CD14-positive monocyte (primary cell): ENCODE results near the gene ARHGAP15. TPM values are rescaled to one million over a fixed set of nuclear protein-coding genes. Genes with fewer than 3 reads are reported as not detected.

Experiments
- DNase-seq, 3 donors: peaks; one replicate each; pipeline ENCODE4 v3.0.0-alpha.2; 2011 to 2022
- H2AFZ ChIP-seq: 2 replicates; pipeline ENCODE4 v1.6.0; 2012; ENCODE audit warnings: mild to moderate bottlenecking, low read depth, low read length, inconsistent platforms; ENCODE audit not compliant: insufficient read depth, poor library complexity, severe bottlenecking
- H3K27ac ChIP-seq, 2 donors: 1 replicate in 1 of 2; 2 replicates in 1 of 2; pipeline ENCODE4 v1.5.1; 2012 to 2013; ENCODE audit warnings: low read length in 2 of 2, control low read depth in 1 of 2, inconsistent platforms in 1 of 2, low read depth in 1 of 2, mild to moderate bottlenecking in 1 of 2
- H3K27me3 ChIP-seq, 2 donors: one replicate each; pipeline versions ENCODE4 v1.6.0 to v1.6.1; 2011 to 2013; ENCODE audit warnings: low read length in 2 of 2; ENCODE audit not compliant: control insufficient read depth in 2 of 2, insufficient read depth in 2 of 2
- H3K36me3 ChIP-seq, 2 donors: replicated peaks in 1 of 2; 1 replicate in 1 of 2; 2 replicates in 1 of 2; pipeline versions ENCODE4 v1.5.1 to v1.6.1; 2012 to 2013; ENCODE audit warnings: low read length in 2 of 2, control low read depth in 1 of 2, inconsistent platforms in 1 of 2, mild to moderate bottlenecking in 1 of 2; ENCODE audit not compliant: insufficient read depth in 2 of 2, control insufficient read depth in 1 of 2
- H3K4me1 ChIP-seq, 2 donors: 1 replicate in 1 of 2; 2 replicates in 1 of 2; pipeline versions ENCODE4 v1.5.1 to v1.6.1; 2012 to 2013; ENCODE audit warnings: low read length in 2 of 2, control low read depth in 1 of 2, inconsistent platforms in 1 of 2, mild to moderate bottlenecking in 1 of 2, moderate library complexity in 1 of 2; ENCODE audit not compliant: insufficient read depth in 2 of 2, control insufficient read depth in 1 of 2
- H3K4me2 ChIP-seq: replicated peaks from 2 replicates; pipeline ENCODE3; 2012; ENCODE audit warnings: low read length, moderate library complexity, mild to moderate bottlenecking; ENCODE audit not compliant: poor library complexity, severe bottlenecking; ENCODE audit errors: extremely low read depth
- H3K4me3 ChIP-seq, 3 experiments: fragments of 200-600 bp in 1 of 3; sonication (generic) in 1 of 3; replicated peaks in 1 of 3; 1 replicate in 2 of 3; 2 replicates in 1 of 3; pipeline ENCODE4 v1.5.1; 2011 to 2013; ENCODE audit warnings: low read length in 3 of 3, mild to moderate bottlenecking in 3 of 3, control low read depth in 2 of 3, low read depth in 2 of 3, inconsistent platforms in 1 of 3, moderate library complexity in 1 of 3
- H3K79me2 ChIP-seq: 2 replicates; pipeline ENCODE4 v1.6.0; 2012; ENCODE audit warnings: mild to moderate bottlenecking, control low read depth, inconsistent platforms, low read length, moderate library complexity; ENCODE audit not compliant: insufficient read depth
- H3K9ac ChIP-seq: 2 replicates; pipeline ENCODE4 v1.6.0; 2017; ENCODE audit warnings: low read length, mild to moderate bottlenecking; ENCODE audit not compliant: insufficient read depth, poor library complexity, severe bottlenecking
- H3K9me3 ChIP-seq, 2 donors: replicated peaks in 1 of 2; 1 replicate in 1 of 2; 2 replicates in 1 of 2; pipeline versions ENCODE4 v1.5.1 to v1.6.1; 2012 to 2013; ENCODE audit warnings: low read length in 2 of 2, control low read depth in 1 of 2; ENCODE audit not compliant: control insufficient read depth in 1 of 2, insufficient read depth in 1 of 2
- H4K20me1 ChIP-seq: 2 replicates; pipeline ENCODE4 v1.6.0; 2012; ENCODE audit warnings: mild to moderate bottlenecking, low read length, control low read depth, moderate library complexity; ENCODE audit not compliant: insufficient read depth
- H3K27ac Mint-ChIP-seq, 7 donors: one replicate each; pipeline ENCODE4 v1.8.0; 2020; ENCODE audit warnings: mild to moderate bottlenecking in 7 of 7, mixed read lengths in 7 of 7, moderate library complexity in 6 of 7, inconsistent platforms in 2 of 7
- H3K27me3 Mint-ChIP-seq, 3 donors: one replicate each; pipeline ENCODE4 v1.8.0; 2021 to 2022; ENCODE audit warnings: low read depth in 3 of 3, mild to moderate bottlenecking in 3 of 3, mixed read lengths in 3 of 3, moderate library complexity in 3 of 3, inconsistent platforms in 1 of 3
- H3K36me3 Mint-ChIP-seq, 2 donors: one replicate each; pipeline ENCODE4 v1.8.0; 2020; ENCODE audit warnings: mixed read lengths in 2 of 2, inconsistent platforms in 1 of 2, mild to moderate bottlenecking in 1 of 2
- H3K4me1 Mint-ChIP-seq: one replicate; pipeline ENCODE4 v1.8.0; 2020; ENCODE audit warnings: mild to moderate bottlenecking, mixed read lengths
- H3K4me3 Mint-ChIP-seq, 2 donors: one replicate each; pipeline ENCODE4 v1.8.0; 2020; ENCODE audit warnings: mild to moderate bottlenecking in 2 of 2, mixed read lengths in 2 of 2, moderate library complexity in 1 of 2
- H3K9me3 Mint-ChIP-seq, 7 donors: one replicate each; pipeline ENCODE4 v1.8.0; 2020 to 2022; ENCODE audit warnings: mixed read lengths in 7 of 7, mild to moderate bottlenecking in 6 of 7, moderate library complexity in 6 of 7, inconsistent platforms in 2 of 7
- CTCF ChIP-seq: fragments of 200-600 bp; IDR thresholded peaks from one replicate; pipeline ENCODE4 v1.8.0; 2022; ENCODE audit warnings: antibody characterized with exemption, mild to moderate bottlenecking
- WGBS: methylation state at CpG from one replicate; pipeline ENCODE4 v1.1.5; 2013; ENCODE audit warnings: missing lambda C conversion rate; ENCODE audit not compliant: insufficient coverage; 5-methylcytosine and 5-hydroxymethylcytosine counted together
- intact Hi-C, 2 donors: fragments of 100-400 bp; cut with micrococcal nuclease; formaldehyde crosslinking; loops; one replicate each; pipeline versions ENCODE4 v1.15.0 to v1.15.1; 2023
- polyA plus RNA-seq, 3 donors: library from polyadenylated mRNA; depleted of rRNA in 1 of 3; unstranded in 2 of 3; stranded (reverse) in 1 of 3; fragments of 300-500 nt in 2 of 3; fragments of >200 nt in 1 of 3; fragmentation: Illumina TruSeq in 2 of 3; gene quantifications; 1 replicate in 2 of 3; 2 replicates in 1 of 3; pipeline ENCODE4 v1.2.3, GENCODE V29; 2012 to 2021

The ARHGAP15 gene
- polyA plus RNA-seq, 3 donors: 35.4 to 50.9 (median 50.7) TPM

GRCh38 chr2:143688815-143689214 is 559.6 kb downstream of the ARHGAP15 start:
- Histone ChIP-seq H3K79me2 (no peaks in the 10 kb centered on the region), H3K9me3 (no peaks in the 10 kb centered on the region), H3K4me3 (no peak overlapping the region), H3K27me3 (no peaks in the 10 kb centered on the region), H3K27ac (no peak overlapping the region), H3K4me1 (no peaks in the 10 kb centered on the region), H3K36me3 (peaks cover 2 to 4% of the 10 kb centered on the region in 2 donors), H2AFZ (no peak overlapping the region), H3K4me2 (no peak overlapping the region), H4K20me1 (no peaks in the 10 kb centered on the region), H3K9ac (no peak overlapping the region)
- Mint-ChIP-seq H3K9me3 (no peaks in the 10 kb centered on the region), H3K4me1 (no peaks in the 10 kb centered on the region), H3K27ac (no peak overlapping the region), H3K4me3 (no peak overlapping the region), H3K36me3 (peaks cover 11 to 14% of the 10 kb centered on the region in 2 donors), H3K27me3 (no peaks in the 10 kb centered on the region)
- DNase-seq: no peak
- 100% methylated on average over 1 of the region's 2 CpGs for WGBS
- intact Hi-C loops: no loop called here
- no peak for TF ChIP-seq CTCF

GRCh38 chr2:143689541-143689940 is 560.3 kb downstream of the ARHGAP15 start:
- no peaks in the 10 kb centered on the region for H3K27me3 Mint-ChIP-seq
- Histone ChIP-seq H3K27ac (no peak overlapping the region), H3K4me2 (no peak overlapping the region), H3K36me3 (peaks cover 2 to 4% of the 10 kb centered on the region in 2 donors), H2AFZ (no peak overlapping the region), H3K9me3 (no peaks in the 10 kb centered on the region), H3K9ac (no peak overlapping the region), H4K20me1 (no peaks in the 10 kb centered on the region), H3K79me2 (no peaks in the 10 kb centered on the region), H3K27me3 (no peaks in the 10 kb centered on the region), H3K4me1 (no peaks in the 10 kb centered on the region), H3K4me3 (no peak overlapping the region)
- intact Hi-C loops: no loop called here
- no peaks in the 10 kb centered on the region for H3K9me3 Mint-ChIP-seq
- H3K4me3 Mint-ChIP-seq: no peak overlapping the region
- peaks cover 9 to 10% of the 10 kb centered on the region in 2 donors for H3K36me3 Mint-ChIP-seq
- no peak overlapping the region for H3K27ac Mint-ChIP-seq
- H3K4me1 Mint-ChIP-seq: no peaks in the 10 kb centered on the region
- DNase-seq: no peak
- WGBS: no CpG with 5 or more reads among the region's 1 CpG
- TF ChIP-seq CTCF: no peak
